Hepatic stellate cell (primary cell): ENCODE results near the gene TAP1.
"Not testable (repeated sequence)": the region's sequence is repeated elsewhere in the genome, so short reads cannot be mapped to it uniquely, and the experiment has no call there.

Source experiments
- DNase-seq: peaks from one replicate; pipeline ENCODE4 v3.0.0; 2011; ENCODE audit warnings: low spot score

The TAP1 gene

DNA sequence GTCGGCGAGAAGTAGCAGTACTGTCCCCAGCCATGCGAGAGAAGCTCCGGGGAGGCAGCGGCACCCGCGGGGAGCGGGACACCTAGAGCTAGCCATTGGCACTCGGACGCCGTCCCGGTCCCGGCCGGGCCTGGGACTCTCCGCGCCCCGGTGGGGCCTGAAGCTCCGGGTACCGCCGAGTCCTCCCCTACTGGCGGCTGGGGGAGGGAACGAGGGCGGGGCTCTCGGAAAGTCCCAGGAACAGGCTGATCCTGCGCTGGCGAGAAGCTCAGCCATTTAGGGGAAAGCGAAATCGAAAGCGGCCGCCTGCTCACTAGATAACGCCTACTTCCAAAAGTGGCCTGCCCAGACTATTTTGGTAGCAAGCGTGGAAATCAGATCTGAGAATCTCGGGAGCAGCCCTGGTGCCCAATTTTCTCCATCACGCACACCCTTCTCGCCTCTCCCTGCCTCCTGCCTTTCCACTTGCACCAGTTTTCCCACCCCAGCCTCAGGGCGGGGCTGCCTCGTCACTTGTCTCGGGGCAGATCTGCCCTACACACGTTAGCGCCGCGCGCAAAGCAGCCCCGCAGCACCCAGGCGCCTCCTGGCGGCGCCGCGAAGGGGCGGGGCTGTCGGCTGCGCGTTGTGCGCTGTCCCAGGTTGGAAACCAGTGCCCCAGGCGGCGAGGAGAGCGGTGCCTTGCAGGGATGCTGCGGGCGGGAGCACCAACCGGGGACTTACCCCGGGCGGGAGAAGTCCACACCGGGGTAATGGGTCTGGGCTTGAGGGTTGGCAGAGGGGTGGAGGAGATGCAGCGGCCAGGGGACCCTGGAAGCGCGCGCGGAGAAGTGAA lies at the start of gene TAP1, which contains the start of gene PSMB9:
TSS of gene TAP1 (minus strand) at position 164 of the 835 bp plus-strand sequence. CDS start at position 96, 68 bp downstream.
TSS of gene PSMB9 (plus strand) at position 652 of the 835 bp plus-strand sequence. CDS start at position 690, 38 bp downstream.
- DNase-seq, result peak; percentile 95

DNA sequence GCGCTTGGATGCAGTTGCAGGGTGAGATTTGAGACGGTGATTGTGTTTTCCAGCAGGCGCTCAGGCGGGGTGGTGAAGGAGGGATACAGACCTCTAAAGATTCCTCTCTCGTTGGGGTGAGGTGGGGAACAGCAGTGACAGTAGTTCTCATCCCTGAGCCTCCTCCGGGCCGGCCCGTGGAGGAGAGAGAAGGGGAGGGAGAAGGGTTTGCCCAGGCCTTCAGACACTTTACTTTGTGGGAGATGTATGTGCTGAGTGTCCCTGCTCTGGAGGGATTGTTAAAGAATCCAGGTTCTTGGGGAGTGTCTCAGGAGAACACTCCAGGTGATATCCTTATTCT lies 41.5 kb upstream of the TAP1 start:
- DNase-seq, result peak; percentile 31

DNA sequence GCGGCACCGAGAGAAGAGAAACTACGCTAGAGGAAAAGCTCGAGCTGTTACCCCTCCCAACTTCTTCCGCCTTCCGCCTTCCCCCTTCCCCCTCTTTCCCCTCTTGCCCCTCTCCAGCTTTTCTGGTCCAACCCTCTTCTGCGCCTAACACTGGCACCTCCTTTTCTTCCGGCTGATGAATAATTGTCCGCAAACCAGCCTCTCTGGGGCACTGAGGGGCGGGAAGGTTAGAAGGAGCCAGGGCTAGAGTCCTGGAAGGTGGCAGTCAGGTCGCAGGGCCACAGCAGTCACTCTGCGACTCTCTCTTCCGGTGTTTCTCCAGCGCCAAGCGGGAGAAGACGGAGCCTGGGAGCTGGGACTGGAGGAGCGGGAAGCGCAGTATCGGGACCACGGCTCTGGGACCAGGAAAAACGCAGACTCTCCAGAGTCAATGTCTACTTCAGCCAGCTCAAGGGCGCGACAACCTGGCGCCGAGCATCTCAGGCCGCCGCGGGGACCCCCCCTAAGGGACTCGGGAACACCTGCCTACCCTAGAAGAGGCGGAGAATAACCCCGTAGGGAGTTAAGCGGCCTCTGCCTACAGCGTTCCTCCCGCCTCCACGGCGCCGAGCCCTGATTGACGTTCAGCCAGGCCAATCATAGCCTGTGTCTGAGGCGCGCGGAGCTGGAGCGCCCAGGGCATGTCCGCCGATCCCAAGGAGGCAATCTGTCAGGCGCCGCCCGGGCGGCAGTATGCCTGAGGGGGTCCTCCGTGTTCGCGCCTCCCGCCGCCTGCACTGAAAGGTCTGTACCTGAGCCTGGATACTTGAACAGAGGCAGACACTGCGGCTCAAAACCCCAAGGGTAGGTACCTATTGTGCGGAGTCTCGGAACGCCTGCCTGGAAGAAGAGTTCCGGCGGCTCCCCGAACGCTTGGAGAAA lies 40.8 kb upstream of the TAP1 start:
- DNase-seq, result peak; percentile 97

GRCh38 chr6:32890831-32891230 lies 37.3 kb upstream of the TAP1 start:
- no peak for DNase-seq

GRCh38 chr6:32889533-32889932 lies 36.0 kb upstream of the TAP1 start:
- DNase-seq, result no peak

DNA sequence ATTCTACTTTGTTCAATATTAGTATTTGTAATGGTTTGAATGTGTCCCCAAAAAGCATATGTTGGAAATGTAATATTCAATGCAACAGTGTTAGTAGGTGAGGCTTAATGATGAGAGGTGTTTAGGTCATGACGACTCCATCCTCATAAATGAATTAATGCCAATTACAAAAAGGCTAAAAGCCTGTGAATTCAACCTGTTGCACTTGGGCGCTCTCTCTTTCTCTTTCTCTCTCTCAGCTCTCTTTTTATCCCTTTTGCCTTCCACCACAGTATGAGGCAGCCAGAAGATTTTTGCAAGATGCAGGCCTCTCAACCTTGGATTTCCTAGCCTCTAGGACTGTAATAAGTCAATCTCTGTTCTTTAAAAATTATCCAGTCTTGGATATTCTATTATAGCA lies 35.1 kb upstream of the TAP1 start:
- DNase-seq, result no peak

- DNase-seq, result no peak
Observed at GRCh38 chr6:32887616-32888015, 34.1 kb upstream of the TAP1 start.

DNA sequence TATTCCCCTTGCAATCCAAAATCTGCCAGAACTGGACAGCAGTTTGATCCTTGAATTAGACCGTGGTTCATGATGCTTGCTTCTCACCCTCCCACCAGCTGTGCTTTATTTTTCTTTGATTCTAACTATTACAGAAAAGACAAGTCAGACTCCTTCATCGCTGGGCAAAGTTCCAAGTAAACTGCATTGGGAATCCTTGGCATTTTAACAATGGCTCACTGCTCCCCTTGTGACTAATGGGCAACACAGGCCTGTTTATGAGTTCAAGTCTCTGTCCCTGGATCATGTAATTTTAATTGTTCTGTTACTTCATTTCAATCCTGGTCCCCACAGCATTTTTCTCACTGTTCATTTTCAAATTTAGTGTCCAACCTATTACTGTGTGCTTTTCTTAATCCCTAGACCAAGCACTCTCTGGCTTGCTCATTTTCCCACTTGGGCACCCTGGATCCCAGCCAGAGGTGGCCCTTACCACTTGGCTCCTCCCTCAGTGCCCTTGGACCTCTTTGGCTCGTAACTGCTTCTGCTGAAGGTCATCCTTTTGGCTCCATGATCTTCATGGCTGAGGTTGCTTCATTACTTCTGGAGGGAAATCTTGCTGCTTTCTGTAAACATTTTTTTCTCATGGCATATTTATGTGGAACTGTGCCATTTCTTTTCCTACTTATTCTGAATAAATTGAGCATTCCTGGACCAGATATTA lies 33.3 kb upstream of the TAP1 start:
- peak; percentile 55 for DNase-seq

GRCh38 chr6:32885698-32886286 lies 32.3 kb upstream of the TAP1 start:
- peak; percentile 35 for DNase-seq

DNA sequence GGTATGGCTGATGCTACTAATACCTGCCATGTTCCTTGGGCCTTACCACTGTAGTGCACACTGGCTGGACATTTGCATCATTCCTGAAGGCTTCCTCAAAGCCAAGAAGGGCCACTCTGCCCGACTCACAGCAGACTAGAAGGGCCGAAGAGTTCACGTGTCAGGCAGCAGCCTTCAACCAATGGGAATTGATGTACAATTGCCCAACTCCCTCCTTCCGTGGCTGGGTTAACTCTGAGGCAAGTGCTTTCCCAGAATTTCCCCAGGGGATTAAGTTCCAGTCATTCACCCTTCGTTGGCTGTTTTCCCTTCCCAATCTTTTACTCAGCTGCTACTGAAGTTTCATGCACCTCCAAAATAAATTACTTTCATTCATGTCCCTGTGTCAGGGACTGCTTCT lies 30.3 kb upstream of the TAP1 start:
- peak; percentile 62 for DNase-seq

GRCh38 chr6:32882879-32883250 lies 29.4 kb upstream of the TAP1 start:
- DNase-seq, result peak; percentile 32

DNA sequence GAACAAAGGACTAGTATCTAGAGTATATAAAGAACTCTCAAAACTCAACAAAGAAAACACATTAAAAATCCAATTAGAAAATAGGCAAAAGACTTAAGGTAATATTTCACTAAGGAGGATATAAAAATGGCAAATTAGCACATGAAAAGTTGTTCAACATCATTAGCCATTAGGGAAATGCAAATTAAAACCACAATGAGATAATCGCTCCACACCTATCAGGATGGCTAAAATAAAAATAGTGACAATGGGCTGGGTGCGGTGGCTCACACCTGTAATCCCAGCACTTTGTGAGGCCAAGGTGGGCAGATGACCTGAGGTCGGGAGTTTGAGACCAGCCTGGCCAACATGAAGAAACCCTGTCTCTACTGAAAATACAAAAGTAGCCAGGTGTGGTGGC lies 27.5 kb upstream of the TAP1 start:
- DNase-seq, result not testable (repeated sequence)

- DNase-seq, result no peak
Observed at GRCh38 chr6:32879691-32880090, 26.2 kb upstream of the TAP1 start.

DNA sequence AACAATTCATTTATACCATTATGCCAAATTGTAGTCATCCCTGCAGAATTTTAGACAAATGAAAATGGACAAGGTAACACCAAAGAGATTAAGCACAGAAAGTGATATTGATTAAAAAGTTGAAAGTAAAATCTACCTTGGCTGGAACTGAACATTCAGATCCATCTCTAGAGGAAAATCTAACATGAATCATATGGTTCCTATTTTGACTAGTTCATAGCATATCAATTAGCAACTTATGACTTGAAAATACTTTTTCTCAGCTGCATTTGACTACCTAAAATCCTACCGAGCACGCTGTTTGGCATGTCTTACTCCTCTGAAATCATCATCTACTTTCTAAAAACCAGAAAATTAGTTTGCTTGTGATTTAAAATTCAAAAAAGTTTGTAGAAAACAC lies 23.1 kb upstream of the TAP1 start:
- DNase-seq, result no peak

DNA sequence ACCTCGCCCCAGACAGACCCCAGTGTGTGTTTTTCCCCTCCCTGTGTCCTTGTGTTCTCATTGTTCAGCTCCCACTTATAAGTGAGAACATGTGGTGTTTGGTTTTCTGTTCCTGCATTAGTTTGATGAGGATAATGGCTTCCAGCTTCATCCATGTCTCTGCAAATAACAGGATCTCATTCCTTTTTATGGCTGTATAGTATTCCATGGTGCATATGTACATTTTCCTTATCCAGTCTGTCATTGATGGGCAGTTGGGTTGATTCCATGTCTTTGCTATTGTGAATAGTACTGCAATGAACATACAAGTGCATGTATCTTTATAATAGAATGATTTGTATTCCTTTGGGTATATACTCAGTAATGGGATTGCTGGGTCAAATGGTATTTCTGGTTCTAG lies 20.4 kb upstream of the TAP1 start:
- not testable (repeated sequence) for DNase-seq

DNA sequence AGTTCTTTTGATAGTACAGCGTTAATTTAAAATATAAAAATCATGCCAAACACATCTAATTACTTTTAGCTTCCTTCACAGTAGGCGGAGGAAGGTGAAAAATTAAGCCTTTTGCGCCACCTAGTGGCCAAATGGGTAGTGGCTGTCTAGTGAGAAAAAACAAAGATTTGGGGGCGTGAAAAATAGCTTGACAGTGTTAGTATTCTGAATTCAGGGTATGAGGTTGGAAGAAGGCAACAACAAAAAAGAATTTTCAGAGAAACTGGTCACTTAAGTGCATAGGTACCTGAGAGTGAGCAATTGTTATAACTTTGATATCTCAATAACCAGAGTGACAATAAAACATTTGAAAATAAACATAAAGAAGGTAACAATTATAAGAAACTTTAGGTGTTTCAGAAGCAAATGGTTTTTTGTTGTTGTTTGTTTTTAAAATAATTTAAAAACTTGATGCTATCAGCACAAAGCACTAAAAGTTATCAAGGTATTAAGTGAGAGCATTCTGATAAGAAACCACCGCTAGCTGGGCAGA lies 14.8 kb upstream of the TAP1 start:
- DNase-seq, result peak; percentile 35

GRCh38 chr6:32867554-32868256 lies 14.2 kb upstream of the TAP1 start:
- DNase-seq, result no peak

DNA sequence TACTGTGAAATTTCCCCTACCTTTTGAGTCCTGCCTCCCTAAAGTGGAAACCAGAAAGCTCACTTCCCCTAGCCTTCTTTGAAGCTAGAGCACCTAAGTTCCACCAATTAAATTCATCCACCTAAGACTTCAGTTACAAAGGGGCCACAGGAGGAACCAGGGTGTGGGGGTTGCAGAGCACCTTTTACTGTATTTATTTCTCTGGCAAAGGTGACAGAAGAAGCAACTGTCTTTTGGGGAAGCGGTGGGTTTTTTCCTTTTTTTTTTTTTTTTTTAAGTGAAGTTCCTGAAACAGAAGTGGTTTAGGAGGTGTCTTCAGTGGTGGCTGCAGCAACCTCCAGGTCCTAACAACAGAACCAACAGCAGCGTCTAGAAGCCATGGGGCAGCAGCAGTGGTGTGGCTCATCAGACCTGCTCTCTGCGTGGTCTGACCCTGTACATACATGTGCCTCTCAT lies 13.5 kb upstream of the TAP1 start:
- no peak for DNase-seq

GRCh38 chr6:32865724-32866443 lies 12.4 kb upstream of the TAP1 start:
- DNase-seq, result no peak

GRCh38 chr6:32862725-32863124 lies 9.2 kb upstream of the TAP1 start:
- no peak for DNase-seq
